SK-MEL-5 (cell line): ENCODE results near the gene SMIM41. TPM values are rescaled to one million over a fixed set of nuclear protein-coding genes. Genes with fewer than 3 reads are reported as not detected.

Experiments used
- DNase-seq: peaks from one replicate; pipeline ENCODE4 v3.0.0-alpha.2; 2016; ENCODE audit warnings: low read depth, low spot score
- in situ Hi-C: cut with HindIII; loops from 2 replicates; pipeline ENCODE4 v1.10.0; 2016; ENCODE audit warnings: low sequenced_read_pairs, high pct_unique_total_duplicates, low pct_unique_long_range_greater_than_20kb
- total RNA-seq: library from RNA; depleted of rRNA; stranded (reverse); fragments of >200 nt; shearing (Covaris generic); gene quantifications from 2 replicates; pipeline ENCODE4 v1.2.3, GENCODE V29; 2014

The SMIM41 gene
- total RNA-seq, 1 experiment from 2014 or later, result not detected

- no peak for DNase-seq
- in situ Hi-C loops, result no loop called here
Observed at GRCh38 chr12:52126605-52127578, 47.4 kb downstream of the SMIM41 start.

- in situ Hi-C loops, result no loop called here
Observed at GRCh38 chr12:52127683-52128450, 48.4 kb downstream of the SMIM41 start.

GRCh38 chr12:52130711-52131110, 51.2 kb downstream of the SMIM41 start:
- in situ Hi-C loops, result no loop called here
- no peak for DNase-seq

More at GRCh38 chr12:52127683-52128450, 48.4 kb downstream of the SMIM41 start:
- no peak for DNase-seq

- in situ Hi-C loops, result no loop called here
- no peak for DNase-seq
Observed at GRCh38 chr12:52132754-52133161, 53.3 kb downstream of the SMIM41 start.

- in situ Hi-C loops, result no loop called here
- no peak for DNase-seq
Observed at GRCh38 chr12:52137746-52138145, 58.2 kb downstream of the SMIM41 start.

- in situ Hi-C loops, result no loop called here
- no peak for DNase-seq
Observed at GRCh38 chr12:52139147-52139546, 59.6 kb downstream of the SMIM41 start.

- in situ Hi-C loops, result no loop called here
Observed at GRCh38 chr12:52139579-52140062, 60.1 kb downstream of the SMIM41 start.

GRCh38 chr12:52141306-52141705, 61.8 kb downstream of the SMIM41 start:
- DNase-seq, result peak; percentile 45
- in situ Hi-C loops, result no loop called here

More at GRCh38 chr12:52139579-52140062, 60.1 kb downstream of the SMIM41 start:
- peak; percentile 61 for DNase-seq

- in situ Hi-C loops, result no loop called here
- no peak for DNase-seq
Observed at GRCh38 chr12:52141875-52142274, 62.4 kb downstream of the SMIM41 start.

GRCh38 chr12:52142431-52142830, 62.9 kb downstream of the SMIM41 start:
- in situ Hi-C loops, result no loop called here
- DNase-seq, result no peak

GRCh38 chr12:52144512-52145227, 65.2 kb downstream of the SMIM41 start:
- in situ Hi-C loops, result no loop called here
- no peak for DNase-seq

GRCh38 chr12:52145228-52146088, 66.0 kb downstream of the SMIM41 start:
- DNase-seq, result no peak
- in situ Hi-C loops, result no loop called here

- DNase-seq, result no peak
- in situ Hi-C loops, result no loop called here
Observed at GRCh38 chr12:52146089-52146821, 66.8 kb downstream of the SMIM41 start.

GRCh38 chr12:52146822-52147366, 67.4 kb downstream of the SMIM41 start:
- no peak for DNase-seq
- in situ Hi-C loops, result no loop called here

GRCh38 chr12:52147367-52147963, 68.0 kb downstream of the SMIM41 start:
- in situ Hi-C loops, result no loop called here
- peak; percentile 50 for DNase-seq
